ENCODE data around the gene SPTY2D1. TPM values are rescaled to one million over a fixed set of nuclear protein-coding genes. Genes with fewer than 3 reads are reported as not detected.
A peak's percentile ranks its signal among the peaks of the same experiment; 100 is the strongest.

The SPTY2D1 gene
- total RNA-seq, 2 donors from 2014 or later: 10.1 to 15.2 TPM

DNA sequence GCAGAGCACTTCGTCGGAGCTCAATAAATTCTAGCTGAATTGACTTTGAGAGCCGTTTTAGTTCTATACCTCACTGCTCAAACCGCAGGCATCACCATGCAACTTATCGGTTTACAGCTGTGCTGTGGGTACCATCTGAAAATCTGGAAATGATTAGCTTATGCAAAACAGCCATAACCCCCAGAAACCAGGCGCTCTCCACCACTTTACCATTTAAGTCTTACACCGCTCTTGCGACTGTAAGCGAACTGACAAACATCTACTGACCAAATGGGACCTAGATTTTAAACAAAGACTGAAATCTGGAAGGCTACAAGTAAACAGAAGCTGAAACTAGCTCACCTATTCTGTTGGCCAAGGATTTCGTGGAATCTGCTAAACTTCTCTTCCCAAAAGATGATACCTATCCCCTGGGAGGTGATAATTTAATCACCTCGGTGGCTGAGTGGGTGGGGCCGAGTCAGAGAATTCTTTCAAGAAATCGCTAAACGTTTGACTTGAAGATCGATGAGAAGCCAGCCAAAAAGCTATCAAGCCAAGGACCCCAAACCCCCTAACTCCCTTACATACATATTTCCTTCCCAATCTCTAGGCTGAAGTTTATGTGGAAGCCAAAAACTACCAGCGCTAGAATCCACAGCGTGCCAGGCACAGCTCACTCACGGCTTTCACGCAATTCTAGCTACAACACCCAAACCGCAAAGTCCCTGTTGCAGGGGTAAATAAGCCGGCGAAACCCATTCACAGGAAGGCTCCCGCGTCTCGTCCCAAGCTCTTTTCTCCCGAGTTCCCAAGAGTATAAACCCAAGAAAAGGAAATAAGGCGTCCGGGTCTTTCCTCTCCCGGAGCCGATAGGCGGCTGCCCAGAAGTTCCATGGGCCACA lies 644 bp downstream of the SPTY2D1 start:
- TF ChIP-seq POLR2A (IDR thresholded peaks at IDR 0.05): no peak
- TF ChIP-seq, protein P1, sequence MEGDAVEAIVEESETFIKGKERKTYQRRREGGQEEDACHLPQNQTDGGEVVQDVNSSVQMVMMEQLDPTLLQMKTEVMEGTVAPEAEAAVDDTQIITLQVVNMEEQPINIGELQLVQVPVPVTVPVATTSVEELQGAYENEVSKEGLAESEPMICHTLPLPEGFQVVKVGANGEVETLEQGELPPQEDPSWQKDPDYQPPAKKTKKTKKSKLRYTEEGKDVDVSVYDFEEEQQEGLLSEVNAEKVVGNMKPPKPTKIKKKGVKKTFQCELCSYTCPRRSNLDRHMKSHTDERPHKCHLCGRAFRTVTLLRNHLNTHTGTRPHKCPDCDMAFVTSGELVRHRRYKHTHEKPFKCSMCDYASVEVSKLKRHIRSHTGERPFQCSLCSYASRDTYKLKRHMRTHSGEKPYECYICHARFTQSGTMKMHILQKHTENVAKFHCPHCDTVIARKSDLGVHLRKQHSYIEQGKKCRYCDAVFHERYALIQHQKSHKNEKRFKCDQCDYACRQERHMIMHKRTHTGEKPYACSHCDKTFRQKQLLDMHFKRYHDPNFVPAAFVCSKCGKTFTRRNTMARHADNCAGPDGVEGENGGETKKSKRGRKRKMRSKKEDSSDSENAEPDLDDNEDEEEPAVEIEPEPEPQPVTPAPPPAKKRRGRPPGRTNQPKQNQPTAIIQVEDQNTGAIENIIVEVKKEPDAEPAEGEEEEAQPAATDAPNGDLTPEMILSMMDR (IDR thresholded peaks at IDR 0.05): no peak
- Histone ChIP-seq H3K27me3 (no peaks in the 10 kb centered on the region), H3K4me1 (peaks cover 23% of the 10 kb centered on the region), H3K27ac (peak overlapping the region; percentile 88 to 96 (median 94)), H3K36me3 (replicated peaks in 1 of 2; ENCODE audit: insufficient read depth in 1 of 2, low read depth in 2 of 2) (no peaks in the 10 kb centered on the region), H3K4me3 (peak overlapping the region; percentile 65 to 70), H3K9me3 (no peaks in the 10 kb centered on the region)
- ATAC-seq (no peak), DNase-seq (peak in 1 of 4 donors; percentile 11)
- intact Hi-C loops (cut with DNase I): no loop called here
- WGBS, 2 donors: 2 to 6% methylated on average over 31 of the region's 31 CpGs

DNA sequence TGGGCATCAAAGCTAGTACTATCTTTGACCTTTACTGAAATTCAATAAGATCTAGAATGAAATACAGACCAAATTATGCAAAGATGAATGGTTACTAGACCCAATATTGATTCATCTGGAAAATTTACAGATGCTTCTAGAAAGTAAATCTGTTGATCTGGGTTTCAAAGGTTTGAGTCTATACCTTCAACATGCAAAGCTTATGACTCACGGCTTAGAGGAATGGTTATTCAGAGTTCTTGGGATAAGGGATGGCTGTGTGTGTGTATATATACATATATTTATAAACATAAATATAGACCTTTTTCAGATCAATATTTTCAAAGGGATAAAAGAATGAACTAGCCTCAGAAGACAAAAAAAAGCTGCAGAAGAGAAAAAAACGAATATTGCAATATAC lies 1.3 kb downstream of the SPTY2D1 start:
- ATAC-seq (no peak), DNase-seq (no peak)
- no peaks in the 10 kb centered on the region for H3K36me3 ChIP-seq (replicated peaks in 1 of 2; ENCODE audit: insufficient read depth in 1 of 2, low read depth in 2 of 2)
- H3K27ac ChIP-seq: no peak overlapping the region
- peak overlapping the region in 1 of 2 donors; percentile 65 for H3K4me3 ChIP-seq
- no peaks in the 10 kb centered on the region for H3K27me3 ChIP-seq
- WGBS, 2 donors: 23 to 38% methylated on average over 2 of the region's 2 CpGs
- H3K4me1 ChIP-seq: peaks cover 23% of the 10 kb centered on the region
- TF ChIP-seq POLR2A (IDR thresholded peaks at IDR 0.05): no peak
- TF ChIP-seq, protein P1 (IDR thresholded peaks at IDR 0.05): no peak
- intact Hi-C loops (cut with DNase I): no loop called here
- no peaks in the 10 kb centered on the region for H3K9me3 ChIP-seq

DNA sequence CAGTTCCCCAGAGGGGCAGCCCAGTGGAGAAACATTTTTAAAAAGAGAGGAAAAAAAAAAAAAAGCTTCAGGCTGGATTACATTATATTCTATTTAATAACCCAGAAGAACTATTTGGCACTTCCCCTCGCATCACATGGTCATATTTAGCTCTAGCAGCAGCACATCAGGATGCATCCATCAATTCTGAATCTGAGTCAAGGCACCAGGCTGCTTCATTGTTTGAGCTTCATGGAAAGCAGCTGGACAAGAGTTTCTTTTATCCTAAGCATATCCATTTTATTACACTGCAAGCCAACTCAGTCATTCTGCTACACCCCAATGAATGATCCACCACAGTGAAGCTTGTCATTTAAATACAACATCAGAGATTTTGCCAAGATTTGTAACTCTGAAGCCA lies 10.0 kb downstream of the SPTY2D1 start:
- 95 to 100% methylated on average over 1 of the region's 1 CpG for WGBS, 2 donors
- H3K27ac ChIP-seq: no peak overlapping the region
- H3K4me3 ChIP-seq: no peak overlapping the region
- TF ChIP-seq, protein P1 (IDR thresholded peaks at IDR 0.05): no peak
- TF ChIP-seq POLR2A (IDR thresholded peaks at IDR 0.05): no peak
- peaks cover 14% of the 10 kb centered on the region for H3K4me1 ChIP-seq
- ATAC-seq (no peak), DNase-seq (no peak)
- no peaks in the 10 kb centered on the region for H3K36me3 ChIP-seq (replicated peaks in 1 of 2; ENCODE audit: insufficient read depth in 1 of 2, low read depth in 2 of 2)
- no peaks in the 10 kb centered on the region for H3K27me3 ChIP-seq
- H3K9me3 ChIP-seq: no peaks in the 10 kb centered on the region
- intact Hi-C loops (cut with DNase I): no loop called here

DNA sequence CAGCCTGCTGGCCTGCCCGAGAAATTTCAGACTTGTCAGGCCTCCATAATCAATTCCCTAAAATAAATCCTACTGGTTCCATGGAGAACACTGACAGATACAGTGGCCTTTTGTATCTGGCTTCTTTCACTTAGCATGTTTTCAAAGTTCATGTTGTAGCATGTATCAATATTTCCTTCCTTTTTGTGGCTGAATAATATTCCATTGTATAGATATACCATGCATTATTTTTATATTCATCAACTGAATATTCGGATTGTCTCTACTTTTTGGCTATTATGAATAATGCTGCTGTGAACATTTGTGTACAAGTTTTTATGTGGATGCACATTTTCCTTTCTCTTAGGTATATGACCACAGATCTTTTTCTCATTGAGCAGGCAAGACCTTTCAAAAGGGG lies 10.4 kb downstream of the SPTY2D1 start:
- Histone ChIP-seq H3K27ac (no peak overlapping the region), H3K27me3 (no peaks in the 10 kb centered on the region), H3K36me3 (replicated peaks in 1 of 2; ENCODE audit: insufficient read depth in 1 of 2, low read depth in 2 of 2) (no peaks in the 10 kb centered on the region), H3K9me3 (no peaks in the 10 kb centered on the region), H3K4me1 (peaks cover 19% of the 10 kb centered on the region), H3K4me3 (no peak overlapping the region)
- ATAC-seq: no peak
- no peak for TF ChIP-seq POLR2A (IDR thresholded peaks at IDR 0.05)
- TF ChIP-seq, protein P1 (IDR thresholded peaks at IDR 0.05): no peak
- WGBS, 2 donors: 93 to 98% methylated on average over 2 of the region's 2 CpGs
- DNase-seq: no peak
- intact Hi-C loops (cut with DNase I): no loop called here

Measured in body of pancreas (tissue), 4 donors.